ENCODE measurements around the gene DNER. TPM values are rescaled to one million over a fixed set of nuclear protein-coding genes. Genes with fewer than 3 reads are reported as not detected.
A peak's percentile ranks its signal among the peaks of the same experiment; 100 is the strongest.
"Not testable (repeated sequence)": the region's sequence is repeated elsewhere in the genome, so short reads cannot be mapped to it uniquely, and the experiment has no call there.

The DNER gene, protein sequence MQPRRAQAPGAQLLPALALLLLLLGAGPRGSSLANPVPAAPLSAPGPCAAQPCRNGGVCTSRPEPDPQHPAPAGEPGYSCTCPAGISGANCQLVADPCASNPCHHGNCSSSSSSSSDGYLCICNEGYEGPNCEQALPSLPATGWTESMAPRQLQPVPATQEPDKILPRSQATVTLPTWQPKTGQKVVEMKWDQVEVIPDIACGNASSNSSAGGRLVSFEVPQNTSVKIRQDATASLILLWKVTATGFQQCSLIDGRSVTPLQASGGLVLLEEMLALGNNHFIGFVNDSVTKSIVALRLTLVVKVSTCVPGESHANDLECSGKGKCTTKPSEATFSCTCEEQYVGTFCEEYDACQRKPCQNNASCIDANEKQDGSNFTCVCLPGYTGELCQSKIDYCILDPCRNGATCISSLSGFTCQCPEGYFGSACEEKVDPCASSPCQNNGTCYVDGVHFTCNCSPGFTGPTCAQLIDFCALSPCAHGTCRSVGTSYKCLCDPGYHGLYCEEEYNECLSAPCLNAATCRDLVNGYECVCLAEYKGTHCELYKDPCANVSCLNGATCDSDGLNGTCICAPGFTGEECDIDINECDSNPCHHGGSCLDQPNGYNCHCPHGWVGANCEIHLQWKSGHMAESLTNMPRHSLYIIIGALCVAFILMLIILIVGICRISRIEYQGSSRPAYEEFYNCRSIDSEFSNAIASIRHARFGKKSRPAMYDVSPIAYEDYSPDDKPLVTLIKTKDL
- total RNA-seq (2014; rRNA removed; shearing (Covaris generic)) = 13.9 and 21.5 TPM in 2 replicates

DNA sequence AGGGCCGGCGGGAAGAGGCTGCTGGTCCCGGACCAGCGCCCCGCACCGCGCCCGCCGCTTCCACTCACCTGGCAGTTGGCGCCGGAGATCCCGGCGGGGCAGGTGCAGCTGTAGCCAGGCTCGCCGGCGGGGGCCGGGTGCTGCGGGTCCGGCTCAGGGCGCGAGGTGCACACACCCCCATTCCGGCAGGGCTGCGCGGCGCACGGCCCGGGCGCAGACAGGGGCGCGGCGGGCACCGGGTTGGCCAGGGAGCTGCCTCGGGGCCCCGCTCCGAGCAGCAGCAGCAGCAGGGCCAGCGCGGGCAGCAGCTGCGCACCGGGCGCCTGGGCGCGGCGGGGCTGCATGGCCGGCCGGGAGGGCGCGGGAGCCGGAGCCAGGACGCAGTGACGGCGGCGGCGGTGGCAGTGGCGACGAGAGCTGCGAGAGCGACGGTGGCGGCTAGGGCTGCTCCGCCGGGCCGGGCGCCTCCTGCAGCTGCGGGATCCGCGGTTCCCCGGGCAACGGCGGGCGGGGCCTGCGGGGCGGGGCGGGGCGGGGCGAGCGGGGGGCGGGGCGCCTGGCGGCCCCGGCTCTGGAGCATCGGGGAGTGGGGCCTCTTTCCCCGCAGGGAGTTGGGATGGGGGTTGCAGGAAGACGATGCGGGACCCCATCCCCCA is at the start of gene DNER:
DNER (minus strand) TSS at position 476 of the 656 bp plus-strand sequence; CDS start at position 344, 132 bp downstream.
- DNase-seq (ENCODE audit: low read depth) = peak; percentile 24

DNA sequence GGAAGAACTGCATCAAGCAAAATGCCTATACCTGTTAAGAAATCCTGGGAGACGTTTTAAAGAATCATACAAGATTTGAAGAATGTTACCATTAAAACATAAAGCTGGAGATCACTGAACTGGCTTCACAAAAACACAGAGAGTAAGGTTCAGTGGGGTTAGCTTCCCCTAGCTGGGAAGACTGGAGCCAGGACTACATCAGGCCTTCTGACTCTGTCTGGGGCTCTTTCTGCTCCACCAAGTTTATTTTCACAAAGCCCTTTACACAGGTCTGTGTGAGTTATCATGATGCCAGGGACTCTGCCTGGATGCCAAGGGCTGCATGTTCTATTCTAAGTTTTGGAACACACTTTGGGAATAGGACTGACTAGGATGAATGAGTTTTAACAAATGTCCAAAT is 47.3 kb upstream of the DNER start:
- no peak for DNase-seq (ENCODE audit: low read depth)

DNA sequence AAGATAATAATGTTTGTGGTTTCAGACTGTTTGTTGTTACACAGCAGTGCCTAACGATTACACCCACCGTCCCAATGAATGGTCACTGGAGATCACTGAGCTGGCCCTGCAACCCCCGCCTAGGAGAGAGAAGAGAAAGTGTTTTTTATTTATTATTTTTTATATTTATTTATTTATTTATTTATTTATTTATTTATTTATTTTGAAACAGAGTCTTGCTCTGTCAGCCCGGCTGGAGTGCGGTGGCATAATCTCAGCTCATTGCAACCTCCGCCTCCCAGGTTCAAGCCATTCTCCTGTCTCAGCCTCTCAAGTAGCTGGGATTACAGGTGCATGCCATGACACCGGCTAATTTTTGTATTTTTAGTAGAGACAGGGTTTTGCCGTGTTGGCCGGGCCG is 43.1 kb upstream of the DNER start:
- not testable (repeated sequence) for DNase-seq (ENCODE audit: low read depth)

DNA sequence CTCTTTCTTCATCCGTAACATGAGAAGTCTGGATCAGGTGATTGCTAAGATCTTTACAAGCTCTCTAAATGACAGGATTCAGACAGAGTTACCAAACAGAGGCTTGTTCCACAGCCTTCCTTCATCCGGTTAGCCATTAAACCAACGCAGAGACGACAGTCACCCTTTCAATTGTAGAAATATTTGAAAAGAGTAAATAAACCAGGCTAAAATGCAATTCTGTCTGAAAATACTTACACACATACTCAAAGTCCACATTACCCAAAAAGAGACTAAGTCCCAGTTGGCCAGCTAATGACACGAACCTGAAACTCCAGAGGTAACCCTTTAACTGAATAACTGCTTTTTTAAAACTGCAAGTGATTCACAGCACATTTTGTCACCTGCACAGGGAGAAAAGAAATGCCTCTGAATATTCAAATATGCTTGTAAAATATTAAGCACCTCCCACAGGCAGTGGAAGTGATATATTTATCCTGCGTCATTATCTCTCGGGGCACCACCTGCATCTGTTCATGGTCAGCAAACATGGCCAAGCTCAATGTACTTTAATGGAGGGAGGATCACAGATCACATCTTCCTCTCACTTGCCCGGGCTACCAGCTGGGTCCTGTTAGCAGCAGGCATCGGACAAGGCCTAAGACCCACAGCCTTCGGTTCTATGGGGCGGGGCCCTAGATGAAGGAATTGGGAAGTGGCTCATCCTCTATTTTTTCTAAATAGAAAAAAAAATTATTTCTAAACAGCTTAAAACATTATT is 38.8 kb upstream of the DNER start:
- DNase-seq (ENCODE audit: low read depth) = no peak

DNA sequence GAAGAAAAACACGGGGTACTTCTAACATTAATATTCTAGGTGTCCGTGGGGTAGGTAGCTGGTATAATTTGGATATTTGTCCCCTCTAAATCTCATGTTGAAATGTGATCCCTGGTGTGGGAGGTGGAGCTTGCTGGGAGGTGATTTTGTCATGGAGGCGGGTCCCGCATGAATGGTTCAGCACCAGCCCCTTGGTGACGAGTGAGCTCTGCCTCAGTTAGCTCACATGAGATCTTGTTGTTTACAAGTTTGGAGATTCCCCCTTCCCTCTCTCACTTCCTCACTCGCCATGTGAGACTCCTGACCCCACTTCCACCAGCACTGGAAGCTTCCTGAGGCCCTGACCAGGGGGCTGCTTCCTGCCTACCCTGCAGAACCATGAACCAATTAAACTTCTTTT is 35.4 kb upstream of the DNER start:
- DNase-seq (ENCODE audit: low read depth) = no peak

DNA sequence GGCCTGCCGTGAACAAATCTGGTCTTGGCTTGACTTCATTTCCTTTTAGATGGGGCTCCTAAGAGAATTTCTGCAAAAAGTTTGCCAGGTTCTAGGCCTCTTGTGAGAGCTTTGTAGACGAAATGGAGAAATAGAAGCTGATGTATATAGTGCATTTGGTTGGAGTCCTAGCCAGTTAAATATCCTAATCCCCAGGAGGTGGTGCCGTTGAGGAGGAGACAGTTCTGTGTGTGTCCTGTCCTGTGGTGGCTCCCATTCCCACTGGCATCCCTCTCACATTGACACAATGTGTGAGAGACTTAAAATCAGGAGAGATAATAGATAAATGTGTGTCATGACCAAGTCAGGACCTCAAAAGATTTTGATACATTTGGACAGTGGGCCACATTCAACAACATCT is 34.6 kb upstream of the DNER start:
- DNase-seq (ENCODE audit: low read depth) = no peak

DNA sequence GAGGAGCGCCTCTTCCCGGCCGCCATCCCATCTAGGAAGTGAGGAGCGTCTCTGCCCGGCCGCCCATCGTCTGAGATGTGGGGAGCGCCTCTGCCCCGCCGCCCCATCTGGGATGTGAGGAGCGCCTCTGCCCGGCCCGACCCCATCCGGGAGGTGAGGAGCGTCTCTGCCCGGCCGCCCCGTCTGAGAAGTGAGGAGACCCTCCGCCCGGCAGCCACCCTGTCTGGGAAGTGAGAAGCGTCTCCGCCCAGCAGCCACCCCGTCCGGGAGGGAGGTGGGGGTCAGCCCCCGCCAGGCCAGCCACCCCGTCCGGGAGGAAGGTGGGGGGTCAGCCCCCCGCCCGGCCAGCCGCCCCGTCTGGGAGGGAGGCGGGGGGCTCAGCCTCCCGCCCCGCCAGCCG is 28.3 kb upstream of the DNER start:
- DNase-seq (ENCODE audit: low read depth) = not testable (repeated sequence)

DNA sequence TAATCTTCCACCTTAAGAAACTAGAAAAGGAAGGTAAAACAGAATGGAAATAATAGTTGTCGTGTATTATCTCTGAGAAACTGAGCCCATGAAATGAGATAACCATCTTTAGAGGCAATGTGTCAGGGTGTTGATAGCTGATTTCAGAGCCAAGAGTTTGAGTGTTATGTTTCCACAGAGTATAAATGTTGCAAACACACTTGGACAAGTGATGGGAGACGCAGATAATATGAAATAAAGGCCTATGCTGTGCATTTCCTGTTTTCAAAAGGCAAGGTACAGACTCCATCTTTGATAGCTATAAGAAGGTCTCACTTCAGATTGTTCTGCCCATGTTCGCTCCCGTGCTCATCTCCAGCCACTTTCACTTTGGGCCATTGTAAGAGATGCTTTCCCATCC is 25.9 kb upstream of the DNER start:
- DNase-seq (ENCODE audit: low read depth) = no peak

DNA sequence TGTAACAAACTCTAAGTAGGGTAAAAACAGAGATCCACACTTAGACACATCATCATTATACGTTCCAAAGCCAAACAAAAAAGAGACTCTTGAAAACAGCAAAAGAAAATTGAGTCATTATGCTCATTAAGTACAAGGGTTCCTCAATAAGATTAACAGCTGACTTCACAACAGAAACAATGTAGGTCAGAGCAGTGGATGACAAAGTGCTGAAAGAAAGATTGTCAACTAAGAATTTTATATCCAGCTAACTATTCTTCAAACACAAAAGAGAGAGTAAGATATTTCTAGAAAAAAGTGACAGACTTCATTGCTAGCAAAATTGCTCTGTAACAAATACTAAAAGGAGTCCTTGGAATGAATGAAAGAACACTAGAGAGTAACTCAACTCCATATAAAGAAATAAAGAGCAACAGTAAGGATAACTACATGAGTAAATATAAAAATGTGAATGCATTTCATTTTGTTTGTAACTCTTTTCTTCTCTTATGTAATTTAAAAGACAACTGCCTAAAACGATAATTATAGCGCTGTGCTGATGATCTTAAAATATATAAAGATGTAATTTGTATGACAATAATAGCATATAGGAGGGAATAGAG is 23.8 kb upstream of the DNER start:
- DNase-seq (ENCODE audit: low read depth) = no peak

DNA sequence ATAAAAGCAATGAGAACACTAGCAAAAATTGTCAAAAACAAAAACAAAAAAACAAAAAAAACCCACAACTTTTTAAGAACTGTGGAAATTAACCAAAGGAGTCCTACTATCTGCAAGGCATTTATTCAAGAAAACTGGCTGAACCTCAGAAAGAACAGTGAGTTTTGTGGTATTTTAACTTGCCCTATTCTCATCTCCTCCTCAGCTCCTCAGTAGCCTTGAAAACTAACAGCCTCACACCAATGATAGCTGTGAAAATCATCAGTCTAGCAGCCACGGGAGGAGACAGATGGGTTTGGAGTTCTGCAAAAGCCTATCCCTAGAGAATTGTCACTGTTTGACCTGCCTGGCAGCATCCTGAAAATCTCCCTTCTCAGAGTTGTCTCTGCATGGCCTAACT is 20.1 kb upstream of the DNER start:
- DNase-seq (ENCODE audit: low read depth) = no peak

DNA sequence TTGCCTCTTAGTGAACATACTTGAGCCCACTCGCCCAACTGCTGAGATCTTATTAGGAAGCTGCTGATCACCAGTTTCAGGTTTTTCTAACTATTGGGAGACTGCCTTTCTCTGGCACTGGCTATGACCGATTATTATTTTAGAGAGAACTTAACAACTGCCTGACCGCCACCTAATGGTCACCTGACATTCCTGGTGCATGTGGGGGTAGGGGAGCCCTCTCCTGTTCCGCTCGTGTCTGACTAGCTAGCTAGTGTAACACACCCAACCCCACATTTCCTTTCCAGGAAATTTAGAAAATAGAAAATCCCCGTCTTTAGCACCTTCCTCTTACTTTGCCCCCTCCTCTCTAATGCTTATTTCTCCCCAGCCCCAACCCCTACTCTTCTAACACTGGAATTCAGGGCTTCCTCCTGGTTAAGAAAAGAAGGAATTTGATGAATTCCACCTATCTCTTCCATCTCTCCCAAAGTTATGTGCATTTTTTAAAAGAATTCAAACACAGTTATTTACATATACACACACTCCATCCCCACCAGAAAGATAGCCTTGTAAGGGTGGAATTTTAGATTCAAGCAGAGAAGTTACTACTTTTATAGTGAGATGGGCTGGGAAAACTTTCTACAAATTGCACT is 19.4 kb upstream of the DNER start:
- DNase-seq (ENCODE audit: low read depth) = no peak

DNA sequence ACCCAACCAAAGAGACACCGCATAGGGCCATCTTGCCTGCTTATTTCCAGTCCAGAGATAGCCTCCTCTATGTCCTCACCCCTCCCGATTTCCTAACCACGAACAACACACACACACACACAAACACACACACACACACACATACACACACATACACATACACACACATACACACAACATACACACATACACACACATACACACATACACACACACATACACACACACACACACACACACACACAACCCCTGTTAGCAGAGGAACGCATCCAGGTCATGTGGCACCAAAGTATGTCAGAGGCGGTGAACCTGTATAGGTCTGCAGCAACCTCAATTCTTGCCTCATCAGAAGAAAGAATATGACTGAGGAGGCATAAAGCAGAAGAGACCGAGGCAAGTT is 18.5 kb upstream of the DNER start:
- no peak for DNase-seq (ENCODE audit: low read depth)

DNA sequence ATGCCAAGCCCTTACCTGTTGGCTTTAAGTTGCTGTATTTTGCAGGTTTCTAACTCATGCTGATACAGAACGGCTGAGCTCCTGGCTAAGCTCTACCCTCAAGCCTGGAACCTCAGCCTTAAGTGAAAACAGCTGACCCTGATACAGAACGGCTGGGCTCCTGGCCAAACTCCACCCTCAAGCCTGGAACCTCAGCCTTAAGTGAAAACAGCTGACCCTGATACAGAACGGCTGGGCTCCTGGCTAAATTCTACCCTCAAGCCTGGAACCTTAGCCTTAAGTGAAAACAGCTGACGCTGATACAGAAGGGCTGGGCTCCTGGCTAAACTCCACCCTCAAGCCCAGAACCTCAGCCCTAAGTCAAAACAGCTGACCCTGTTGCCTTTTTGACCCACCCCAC is 17.6 kb upstream of the DNER start:
- peak; percentile 48 for DNase-seq (ENCODE audit: low read depth)

DNA sequence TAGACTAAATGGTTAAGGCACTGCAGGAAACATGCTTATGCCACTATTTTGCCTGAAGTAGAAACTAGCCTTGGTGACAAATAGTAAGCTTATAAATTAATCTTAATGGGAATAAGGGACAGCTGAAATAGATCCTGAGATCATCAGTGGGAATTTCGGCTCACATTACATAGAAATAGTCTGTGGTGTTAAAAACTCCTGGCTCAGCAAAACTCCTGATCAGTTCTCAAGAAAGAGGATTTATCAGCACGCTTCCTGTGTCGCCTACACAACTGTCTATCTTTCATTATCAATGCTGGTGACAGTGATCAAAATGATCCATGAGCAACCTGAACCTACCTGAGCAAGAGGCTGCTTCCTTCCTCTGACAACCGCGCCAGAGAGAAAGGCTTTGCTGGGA is 17.0 kb upstream of the DNER start:
- DNase-seq (ENCODE audit: low read depth) = no peak

DNA sequence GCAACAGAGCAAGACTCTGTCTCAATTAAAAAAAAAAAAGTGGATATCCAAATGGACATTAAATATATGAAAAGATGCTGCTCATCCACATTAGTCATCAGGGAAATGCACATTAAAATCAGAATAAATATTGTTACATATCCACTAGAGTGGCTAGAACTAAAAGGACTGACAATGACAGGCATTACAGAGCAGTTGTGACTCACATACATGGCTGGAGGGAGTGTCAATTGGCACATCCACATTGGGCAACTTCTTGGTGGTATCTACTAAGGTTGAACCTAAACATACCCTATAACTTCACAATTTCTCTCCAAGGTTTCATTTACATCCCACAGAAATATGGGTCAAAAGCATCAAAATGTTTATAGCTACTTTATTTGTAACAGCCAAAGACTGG is 14.0 kb upstream of the DNER start:
- DNase-seq (ENCODE audit: low read depth) = no peak

DNA sequence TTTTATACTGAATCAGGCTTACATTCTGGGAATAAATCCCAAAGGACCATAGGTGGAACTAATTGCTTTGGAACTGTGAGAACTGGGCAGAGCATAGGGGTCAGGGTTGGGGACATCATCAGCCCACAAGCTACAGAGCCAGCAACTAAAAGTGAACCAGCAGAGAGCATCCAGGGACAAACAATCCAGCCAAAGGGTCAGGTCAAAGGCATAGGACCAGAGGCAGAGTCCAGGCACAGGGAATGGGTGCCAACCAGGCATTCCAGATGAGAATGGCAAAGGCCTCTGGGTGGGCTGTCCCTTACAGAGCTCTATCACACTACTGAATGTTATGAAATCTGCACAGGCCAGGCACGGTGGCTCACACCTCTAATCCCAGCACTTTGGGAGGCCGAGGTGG is 12.3 kb upstream of the DNER start:
- no peak for DNase-seq (ENCODE audit: low read depth)

DNA sequence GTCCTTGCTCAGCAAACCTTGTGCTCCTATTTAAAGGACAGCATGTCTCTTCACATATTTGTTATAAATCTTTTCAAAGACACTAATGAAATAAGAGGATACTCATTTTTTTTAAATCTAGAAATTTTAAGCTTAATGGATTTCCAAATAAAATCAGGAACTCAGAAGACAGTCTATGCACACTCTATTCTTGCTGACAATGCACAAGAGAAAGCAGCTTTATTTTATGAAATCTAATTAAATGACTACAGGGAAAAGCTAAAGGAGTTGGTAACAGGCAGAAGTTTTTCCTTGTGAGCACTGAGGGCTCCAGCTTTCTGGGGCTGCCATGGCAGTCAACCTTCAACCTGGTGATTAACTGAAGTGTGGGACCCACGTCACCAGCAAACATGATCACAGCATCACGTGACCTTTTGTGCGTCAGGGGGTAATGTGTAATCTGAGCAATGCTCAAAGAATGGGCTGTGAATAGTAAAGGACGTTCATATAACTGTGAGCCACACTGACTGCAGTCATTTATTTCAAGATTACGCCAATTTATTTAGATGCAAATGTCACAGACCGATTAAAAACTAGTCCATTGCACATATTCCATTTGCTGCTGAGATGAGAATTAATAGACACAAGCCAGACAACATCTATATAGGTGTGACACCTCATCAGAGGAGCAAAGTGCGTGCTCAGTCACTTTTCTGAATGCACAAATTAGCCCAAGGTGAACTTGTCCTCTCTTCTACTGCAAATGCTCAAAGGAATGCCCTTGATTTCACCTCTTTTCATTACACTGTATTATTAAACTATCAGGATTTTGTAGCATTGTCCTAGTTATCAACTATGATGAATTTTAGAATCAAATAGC is 11.6 kb upstream of the DNER start:
- peak; percentile 81 for DNase-seq (ENCODE audit: low read depth)

DNA sequence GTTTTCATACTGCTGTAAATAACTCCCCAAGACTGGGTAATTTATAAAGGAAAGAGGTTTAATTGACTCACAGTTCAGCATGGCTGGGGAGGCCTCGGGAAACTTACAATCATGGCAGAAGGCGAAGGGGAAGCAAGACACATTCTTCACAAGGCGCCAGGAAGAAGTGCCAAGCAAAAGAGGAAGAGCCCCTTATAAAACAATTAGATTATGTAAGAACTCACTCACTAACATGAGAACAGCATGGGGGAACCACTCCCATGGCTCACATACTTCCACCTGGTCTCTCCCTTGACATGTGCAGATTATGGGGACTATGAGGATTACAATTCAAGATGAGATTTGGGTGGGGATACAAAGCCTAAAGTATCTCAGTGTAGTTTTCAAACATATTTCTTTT is 8.8 kb upstream of the DNER start:
- not testable (repeated sequence) for DNase-seq (ENCODE audit: low read depth)

DNA sequence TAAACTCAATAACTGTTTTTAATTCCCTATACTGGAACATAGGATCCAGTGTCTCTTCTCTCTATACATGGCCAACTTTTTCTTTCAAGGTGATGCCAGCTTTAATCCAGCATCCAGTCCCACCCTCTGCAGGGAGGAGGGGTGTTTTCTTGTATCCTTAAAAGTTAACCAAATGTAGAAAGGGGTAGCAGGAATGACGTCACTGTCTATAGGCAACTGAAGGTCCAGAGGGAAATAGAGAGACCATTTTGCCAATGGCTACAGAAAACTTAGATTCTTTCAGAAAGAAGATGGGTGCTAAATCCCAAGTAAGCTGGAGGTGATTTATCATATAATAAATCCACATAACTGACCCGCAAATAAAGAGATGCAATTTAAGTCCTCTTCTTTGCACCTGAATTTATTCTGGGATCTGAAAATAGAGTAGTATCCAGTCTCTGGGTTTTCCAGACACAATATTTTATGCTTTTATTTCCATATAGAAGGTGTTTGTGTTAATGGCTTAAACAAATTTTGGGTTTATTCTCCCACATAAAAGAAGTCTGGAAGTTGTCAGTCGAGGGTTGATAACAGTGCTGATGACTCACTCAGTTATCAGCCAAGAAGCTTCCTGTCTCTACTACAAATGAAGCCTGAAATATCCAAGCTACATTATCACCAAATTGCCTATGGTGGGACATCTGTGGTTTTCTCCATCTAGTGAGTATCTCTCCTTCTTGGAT is 5.7 kb upstream of the DNER start:
- DNase-seq (ENCODE audit: low read depth) = peak; percentile 30
